Pancreas (tissue), 10 donors: ENCODE results near the gene OR5B12. TPM values are rescaled to one million over a fixed set of nuclear protein-coding genes. Genes with fewer than 3 reads are reported as not detected.
"Not testable (repeated sequence)": the region's sequence is repeated elsewhere in the genome, so short reads cannot be mapped to it uniquely, and the experiment has no call there.

Source experiments
- ATAC-seq, 4 donors: fragments of 200-7000 bp; cut with Tn5 transposase; one replicate each; pipeline versions ENCODE4 v1.8.0 to v1.9.1; 2020; ENCODE audit warnings: mild to moderate bottlenecking in 4 of 4, moderate library complexity in 4 of 4
- DNase-seq, 6 donors: peaks; one replicate each; pipeline ENCODE4 v3.0.0-alpha.2; 2020
- FAIRE-seq: peaks from 2 replicates; lab custom pipeline; 2012; peaks lifted over from hg19 to GRCh38; lab: Jason Lieb, UNC
- H3K27ac ChIP-seq, 4 donors: fragments of 200-600 bp; sonication (generic); 1 replicate in 3 of 4; 2 replicates in 1 of 4; pipeline versions ENCODE4 v1.5.0 to v1.8.0; 2020
- H3K27me3 ChIP-seq, 4 donors: fragments of 200-600 bp; one replicate each; pipeline ENCODE4 v1.8.0; 2021
- H3K36me3 ChIP-seq, 3 donors: fragments of 200-600 bp; sonication (generic) in 1 of 3; one replicate each; pipeline versions ENCODE4 v1.5.0 to v1.8.0; 2020 to 2021
- H3K4me1 ChIP-seq, 3 donors: fragments of 200-600 bp; one replicate each; pipeline ENCODE4 v1.8.0; 2021
- H3K4me3 ChIP-seq, 4 donors: fragments of 200-600 bp; sonication (generic) in 2 of 4; one replicate each; pipeline versions ENCODE4 v1.5.0 to v1.8.0; 2020 to 2021
- H3K9me3 ChIP-seq, 4 donors: fragments of 200-600 bp; one replicate each; pipeline ENCODE4 v1.8.0; 2021
- CTCF ChIP-seq, 4 donors: fragments of 200-600 bp; sonication (generic) in 3 of 4; IDR thresholded peaks; one replicate each; pipeline versions ENCODE4 v1.5.0 to v1.8.0; 2021; ENCODE audit warnings: antibody characterized with exemption in 4 of 4
- WGBS, 2 donors: extraction: QIAGEN DNeasy Blood & Tissue Kit; methylation state at CpG; one replicate each; pipeline ENCODE4 v1.1.7; 2013; 5-methylcytosine and 5-hydroxymethylcytosine counted together
- intact Hi-C, 3 donors: fragments of 100-400 bp; cut with DNase I; formaldehyde crosslinking; loops; one replicate each; pipeline versions ENCODE4 v1.11.1 to v1.14.2; 2022
- polyA plus RNA-seq, 2 donors: library from polyadenylated mRNA; stranded (reverse); fragments of 200-250 nt; gene quantifications; one replicate each; pipeline ENCODE4 v1.2.3, GENCODE V29; 2013
- total RNA-seq, 6 donors: library from RNA; stranded (reverse); fragmentation: NEBNext Ultra II Directional in 4 of 6; extraction: Animal tissue kit (Norgen Biotek cat#: 25700) in 4 of 6; gene quantifications; one replicate each; pipeline versions ENCODE4 v1.2.1 to v1.2.4, GENCODE V29; 2021 to 2023
- donor health status: healthy with polysubstance abuse.
- donor health status: DM: no; HTN: no; CAD: no; lungs with moderate emphysema.
- donor health status: DM: no; HTN: no; CAD: no.
- donor health status: control.
- donor health status: control.
- donor health status: Bipolar disorder and iron deficiency.
- donor health status: DM: yes; HTN: yes; CAD: no.
- donor health status: DM: no; HTN: no; CAD: no.
- donor health status: DM: no; HTN: no; CAD: no.
- donor health status: DM: yes; HTN: yes; CAD: no.

Gene OR5B12
- total and polyA plus RNA-seq, 8 donors = not detected

- Histone ChIP-seq H3K27me3 (no peaks in the 10 kb centered on the region), H3K36me3 (no peaks in the 10 kb centered on the region), H3K4me1 (no peaks in the 10 kb centered on the region), H3K27ac (no peak within 1 kb of the TSS), H3K9me3 (no peaks in the 10 kb centered on the region), H3K4me3 (no peak within 1 kb of the TSS)
- intact Hi-C loops = no loop called here
- FAIRE-seq (no peak), DNase-seq (no peak), ATAC-seq (no peak)
- WGBS, 2 donors = 36 to 44% methylated on average over 1 of the region's 1 CpG
- no peak for TF ChIP-seq CTCF (IDR thresholded peaks at IDR 0.05)
Observed at GRCh38 chr11:58406774-58407173, 35.3 kb downstream of the OR5B12 start, which contains the start of gene OR5B3. TSS of gene OR5B3 (minus strand) at chr11:58406874. CDS start at chr11:58403409, 3,465 bp downstream.

GRCh38 chr11:58399622-58400021, 42.4 kb downstream of the OR5B12 start:
- H3K4me3 ChIP-seq, H3K27me3 ChIP-seq, ATAC-seq, DNase-seq, H3K27ac ChIP-seq, H3K9me3 ChIP-seq, H3K4me1 ChIP-seq, FAIRE-seq, intact Hi-C loops, H3K36me3 ChIP-seq: not testable (repeated sequence)
- WGBS, 2 donors = 50 to 75% methylated on average over 1 of the region's 2 CpGs

- Histone ChIP-seq H3K27ac (no peak overlapping the region), H3K27me3 (no peaks in the 10 kb centered on the region), H3K4me3 (no peak overlapping the region), H3K4me1 (no peaks in the 10 kb centered on the region), H3K9me3 (no peaks in the 10 kb centered on the region), H3K36me3 (no peaks in the 10 kb centered on the region)
- FAIRE-seq (no peak), ATAC-seq (no peak), DNase-seq (no peak)
- WGBS, 2 donors = 66 to 72% methylated on average over 2 of the region's 2 CpGs
- no peak for TF ChIP-seq CTCF (IDR thresholded peaks at IDR 0.05)
- intact Hi-C loops = no loop called here
Observed at GRCh38 chr11:58395581-58395980, 46.5 kb downstream of the OR5B12 start.

- TF ChIP-seq CTCF (IDR thresholded peaks at IDR 0.05) = no peak
- H3K27me3 ChIP-seq = no peaks in the 10 kb centered on the region
- no peak overlapping the region for H3K27ac ChIP-seq
- intact Hi-C loops = no loop called here
- FAIRE-seq = no peak
- H3K4me1 ChIP-seq = no peaks in the 10 kb centered on the region
- no peaks in the 10 kb centered on the region for H3K9me3 ChIP-seq
- no peak overlapping the region for H3K4me3 ChIP-seq
- H3K36me3 ChIP-seq = no peaks in the 10 kb centered on the region
- DNase-seq = no peak
- ATAC-seq = no peak
Observed at GRCh38 chr11:58394195-58394594, 47.8 kb downstream of the OR5B12 start.

GRCh38 chr11:58392746-58393145, 49.3 kb downstream of the OR5B12 start:
- ATAC-seq (no peak), FAIRE-seq (no peak), DNase-seq (no peak)
- H3K4me3 ChIP-seq = no peak overlapping the region
- H3K27ac ChIP-seq = no peak overlapping the region
- no peaks in the 10 kb centered on the region for H3K4me1 ChIP-seq
- WGBS, 2 donors = 13 to 18% methylated on average over 1 of the region's 1 CpG
- intact Hi-C loops = no loop called here
- no peaks in the 10 kb centered on the region for H3K36me3 ChIP-seq
- no peaks in the 10 kb centered on the region for H3K27me3 ChIP-seq
- no peaks in the 10 kb centered on the region for H3K9me3 ChIP-seq
- TF ChIP-seq CTCF (IDR thresholded peaks at IDR 0.05) = no peak
